CD4-positive, CD25-positive, alpha-beta regulatory T cell (primary cell): Measurements from ENCODE around the gene RPL13. TPM values are rescaled to one million over a fixed set of nuclear protein-coding genes. Genes with fewer than 3 reads are reported as not detected.

Source experiments
- ATAC-seq, 2 donors: fragments of 150-1000 bp; cut with Tn5 transposase; one replicate each; pipeline ENCODE4 v1.10.0; 2021; ENCODE audit warnings: low read depth in 2 of 2, moderate number of reproducible peaks in 2 of 2, moderate library complexity in 1 of 2
- DNase-seq, 3 donors: peaks; one replicate each; pipeline versions ENCODE4 v3.0.0 to v3.0.0-alpha.2; 2012 to 2022; ENCODE audit warnings: mixed read lengths in 1 of 3
- H3K27ac ChIP-seq: one replicate; pipeline ENCODE4 v1.7.0; 2013; ENCODE audit warnings: mild to moderate bottlenecking, low read length; ENCODE audit not compliant: insufficient read depth, poor library complexity, severe bottlenecking
- H3K27me3 ChIP-seq: one replicate; pipeline ENCODE4 v1.7.0; 2013; ENCODE audit warnings: low read length; ENCODE audit not compliant: control insufficient read depth, insufficient read depth
- H3K36me3 ChIP-seq: one replicate; pipeline ENCODE4 v1.7.0; 2013; ENCODE audit warnings: mild to moderate bottlenecking, low read length, moderate library complexity; ENCODE audit not compliant: control insufficient read depth, insufficient read depth
- H3K4me1 ChIP-seq: 2 replicates; pipeline ENCODE4 v1.7.0; 2013; ENCODE audit warnings: mild to moderate bottlenecking, low read length; ENCODE audit not compliant: insufficient read depth, control insufficient read depth, poor library complexity, severe bottlenecking
- H3K4me3 ChIP-seq: one replicate; pipeline ENCODE4 v1.7.0; 2013; ENCODE audit warnings: low read depth, mild to moderate bottlenecking, low read length, moderate library complexity
- H3K9me3 ChIP-seq, 2 experiments: 1 replicate in 1 of 2; 2 replicates in 1 of 2; pipeline ENCODE4 v1.7.0; 2013; ENCODE audit warnings: low read length in 2 of 2, mild to moderate bottlenecking in 1 of 2, moderate library complexity in 1 of 2; ENCODE audit not compliant: control insufficient read depth in 2 of 2
- H3K27ac Mint-ChIP-seq, 3 donors: one replicate each; pipeline ENCODE4 v1.8.0; 2020 to 2022; ENCODE audit warnings: mild to moderate bottlenecking in 3 of 3, mixed read lengths in 3 of 3, moderate library complexity in 2 of 3
- H3K27me3 Mint-ChIP-seq: one replicate; pipeline ENCODE4 v1.8.0; 2022; ENCODE audit warnings: mild to moderate bottlenecking, mixed read lengths
- H3K36me3 Mint-ChIP-seq: one replicate; pipeline ENCODE4 v1.8.0; 2020; ENCODE audit warnings: mixed read lengths
- H3K4me1 Mint-ChIP-seq, 4 donors: one replicate each; pipeline ENCODE4 v1.8.0; 2020 to 2022; ENCODE audit warnings: mixed read lengths in 4 of 4, mild to moderate bottlenecking in 1 of 4
- H3K4me3 Mint-ChIP-seq, 4 donors: one replicate each; pipeline ENCODE4 v1.8.0; 2020 to 2022; ENCODE audit warnings: mild to moderate bottlenecking in 4 of 4, mixed read lengths in 4 of 4, moderate library complexity in 3 of 4
- H3K9me3 Mint-ChIP-seq, 7 donors: one replicate each; pipeline ENCODE4 v1.8.0; 2020 to 2022; ENCODE audit warnings: mixed read lengths in 7 of 7, mild to moderate bottlenecking in 3 of 7, moderate library complexity in 2 of 7
- polyA plus RNA-seq, 4 donors: library from polyadenylated mRNA; unstranded; fragments of 300-500 nt; fragmentation: Illumina TruSeq; gene quantifications; one replicate each; pipeline ENCODE4 v1.2.3, GENCODE V29; 2021
- total RNA-seq: library from RNA; stranded (reverse); gene quantifications from one replicate; pipeline ENCODE4 v1.2.3, GENCODE V29; 2022

Gene RPL13
- total and polyA plus RNA-seq, 5 donors from 2014 or later = 3,164 to 6,519 (median 4,220) TPM

DNA sequence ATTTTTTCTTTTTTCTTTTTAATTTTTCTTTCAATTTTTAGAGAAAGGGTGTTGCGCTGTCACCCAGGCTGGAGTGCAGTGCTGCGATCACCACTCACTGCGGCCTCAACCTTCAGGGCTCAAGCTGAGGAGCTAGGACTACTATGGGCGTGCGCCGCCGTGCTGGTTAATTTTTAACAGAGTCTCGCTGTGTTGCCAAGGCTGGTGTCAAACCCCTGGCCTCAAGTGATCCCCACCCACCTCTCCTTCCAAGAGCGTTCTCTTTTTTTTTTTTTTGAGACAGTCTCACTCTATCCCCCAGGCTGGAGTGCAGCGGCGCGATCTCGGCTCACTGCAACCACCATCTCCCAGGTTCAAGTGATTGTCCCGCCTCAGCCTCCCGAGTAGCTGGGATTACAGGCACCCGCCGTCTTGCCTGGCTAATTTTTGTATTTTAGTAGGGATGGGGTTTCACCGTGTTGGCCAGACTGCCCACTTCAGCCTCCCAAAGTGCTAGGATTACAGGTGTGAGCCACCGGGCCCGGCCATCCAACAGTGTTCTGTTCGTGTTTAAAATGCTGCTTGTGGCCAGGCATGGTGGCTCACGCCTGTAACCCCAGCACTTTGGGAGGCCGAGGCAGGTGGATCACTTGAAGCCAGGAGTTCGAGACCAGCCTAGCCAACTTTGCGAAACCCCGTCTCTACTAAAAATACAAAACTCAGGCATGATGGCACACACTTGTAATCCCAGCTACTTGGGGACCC, 14.5 kb upstream of the RPL13 start:
- H3K27me3 ChIP-seq = no peaks in the 10 kb centered on the region
- Mint-ChIP-seq H3K27me3 (no peaks in the 10 kb centered on the region), H3K4me3 (no peak overlapping the region), H3K4me1 (peaks cover 0 to 14% (median 3%) of the 10 kb centered on the region in 4 donors), H3K36me3 (peaks cover 23% of the 10 kb centered on the region), H3K9me3 (no peaks in the 10 kb centered on the region), H3K27ac (no peak overlapping the region)
- ATAC-seq = no peak
- H3K36me3 ChIP-seq = peaks cover 38% of the 10 kb centered on the region
- no peak overlapping the region for H3K4me3 ChIP-seq
- no peaks in the 10 kb centered on the region for H3K9me3 ChIP-seq
- H3K4me1 ChIP-seq = no peaks in the 10 kb centered on the region
- H3K27ac ChIP-seq = no peak overlapping the region
- no peak for DNase-seq

DNA sequence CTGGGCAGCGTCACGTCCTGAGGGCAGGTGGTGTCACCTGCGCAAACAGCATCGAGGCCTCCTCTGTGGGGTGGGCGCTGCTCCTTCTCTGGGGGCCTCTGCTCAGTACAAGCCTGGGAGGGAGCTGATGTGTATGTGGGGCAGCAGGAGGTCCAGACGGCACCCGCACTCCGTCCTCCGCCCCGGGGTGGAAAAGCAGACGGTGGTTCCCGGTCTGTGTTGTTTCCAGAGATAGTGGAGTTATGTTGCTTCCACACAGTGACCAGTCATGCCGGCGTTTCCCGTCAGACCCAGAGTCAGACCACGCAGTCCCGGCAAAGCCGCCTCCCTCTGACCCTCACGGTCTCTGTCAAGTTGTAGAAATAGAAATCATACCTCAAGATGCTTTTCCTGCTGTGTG, 13.7 kb upstream of the RPL13 start:
- H3K4me1 ChIP-seq = no peaks in the 10 kb centered on the region
- peaks cover 38% of the 10 kb centered on the region for H3K36me3 ChIP-seq
- no peak for DNase-seq
- H3K27ac ChIP-seq = no peak overlapping the region
- H3K36me3 Mint-ChIP-seq = peaks cover 19% of the 10 kb centered on the region
- H3K27me3 Mint-ChIP-seq = no peaks in the 10 kb centered on the region
- peaks cover 0 to 14% (median 3%) of the 10 kb centered on the region in 4 donors for H3K4me1 Mint-ChIP-seq
- H3K9me3 Mint-ChIP-seq = no peaks in the 10 kb centered on the region
- no peak overlapping the region for H3K4me3 Mint-ChIP-seq
- H3K9me3 ChIP-seq = no peaks in the 10 kb centered on the region
- H3K27ac Mint-ChIP-seq = no peak overlapping the region
- H3K27me3 ChIP-seq = no peaks in the 10 kb centered on the region
- H3K4me3 ChIP-seq = no peak overlapping the region
- ATAC-seq = no peak

DNA sequence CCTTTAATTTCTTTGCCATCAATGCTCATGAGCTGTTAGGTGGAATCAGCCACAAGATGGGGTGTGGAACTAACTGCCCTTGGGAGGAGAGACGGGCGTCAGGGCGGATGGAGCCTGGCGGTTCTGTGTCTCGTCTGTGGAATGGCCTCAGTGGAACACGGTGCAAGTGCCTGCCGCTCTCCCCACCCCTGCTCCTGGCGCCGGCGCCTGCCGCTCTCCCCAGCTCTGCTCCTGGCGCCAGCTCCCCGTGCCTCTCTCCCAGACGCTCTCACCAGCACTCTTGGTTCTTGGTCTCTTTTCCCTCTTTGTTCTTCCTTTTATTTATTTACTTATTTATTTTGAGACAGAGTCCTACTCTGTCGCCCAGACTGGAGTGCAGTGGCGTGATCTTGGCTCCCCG, 13.2 kb upstream of the RPL13 start:
- H3K27ac ChIP-seq = no peak overlapping the region
- Mint-ChIP-seq H3K9me3 (no peaks in the 10 kb centered on the region), H3K4me1 (peaks cover 0 to 14% (median 3%) of the 10 kb centered on the region in 4 donors), H3K4me3 (no peak overlapping the region), H3K27me3 (no peaks in the 10 kb centered on the region), H3K27ac (no peak overlapping the region), H3K36me3 (peaks cover 18% of the 10 kb centered on the region)
- no peaks in the 10 kb centered on the region for H3K9me3 ChIP-seq
- DNase-seq (no peak), ATAC-seq (no peak)
- H3K27me3 ChIP-seq = no peaks in the 10 kb centered on the region
- no peaks in the 10 kb centered on the region for H3K4me1 ChIP-seq
- no peak overlapping the region for H3K4me3 ChIP-seq
- peaks cover 40% of the 10 kb centered on the region for H3K36me3 ChIP-seq

DNA sequence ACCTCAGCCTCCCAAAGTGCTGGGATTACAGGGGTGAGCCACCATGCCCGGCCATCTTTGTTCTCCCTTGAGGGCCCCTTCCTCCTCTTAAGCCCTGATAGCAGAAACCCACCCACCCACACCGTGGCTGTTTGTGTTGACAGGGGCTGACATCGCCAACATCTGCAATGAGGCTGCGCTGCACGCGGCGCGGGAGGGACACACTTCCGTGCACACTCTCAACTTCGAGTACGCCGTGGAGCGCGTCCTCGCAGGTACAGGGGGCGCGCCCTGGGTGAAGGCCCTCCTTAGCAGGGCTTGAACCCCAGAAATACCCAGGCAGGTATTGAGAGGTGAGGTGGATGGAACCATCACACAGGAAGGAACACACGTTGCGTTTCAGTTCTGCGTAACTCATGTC, 12.6 kb upstream of the RPL13 start:
- Histone ChIP-seq H3K36me3 (peaks cover 37% of the 10 kb centered on the region), H3K27ac (no peak overlapping the region), H3K4me3 (no peak overlapping the region), H3K27me3 (no peaks in the 10 kb centered on the region), H3K9me3 (no peaks in the 10 kb centered on the region), H3K4me1 (no peaks in the 10 kb centered on the region)
- H3K27me3 Mint-ChIP-seq = no peaks in the 10 kb centered on the region
- no peak overlapping the region for H3K27ac Mint-ChIP-seq
- H3K36me3 Mint-ChIP-seq = peaks cover 14% of the 10 kb centered on the region
- DNase-seq (no peak), ATAC-seq (no peak)
- no peak overlapping the region for H3K4me3 Mint-ChIP-seq
- H3K4me1 Mint-ChIP-seq = peaks cover 0 to 14% (median 3%) of the 10 kb centered on the region in 4 donors
- no peaks in the 10 kb centered on the region for H3K9me3 Mint-ChIP-seq

DNA sequence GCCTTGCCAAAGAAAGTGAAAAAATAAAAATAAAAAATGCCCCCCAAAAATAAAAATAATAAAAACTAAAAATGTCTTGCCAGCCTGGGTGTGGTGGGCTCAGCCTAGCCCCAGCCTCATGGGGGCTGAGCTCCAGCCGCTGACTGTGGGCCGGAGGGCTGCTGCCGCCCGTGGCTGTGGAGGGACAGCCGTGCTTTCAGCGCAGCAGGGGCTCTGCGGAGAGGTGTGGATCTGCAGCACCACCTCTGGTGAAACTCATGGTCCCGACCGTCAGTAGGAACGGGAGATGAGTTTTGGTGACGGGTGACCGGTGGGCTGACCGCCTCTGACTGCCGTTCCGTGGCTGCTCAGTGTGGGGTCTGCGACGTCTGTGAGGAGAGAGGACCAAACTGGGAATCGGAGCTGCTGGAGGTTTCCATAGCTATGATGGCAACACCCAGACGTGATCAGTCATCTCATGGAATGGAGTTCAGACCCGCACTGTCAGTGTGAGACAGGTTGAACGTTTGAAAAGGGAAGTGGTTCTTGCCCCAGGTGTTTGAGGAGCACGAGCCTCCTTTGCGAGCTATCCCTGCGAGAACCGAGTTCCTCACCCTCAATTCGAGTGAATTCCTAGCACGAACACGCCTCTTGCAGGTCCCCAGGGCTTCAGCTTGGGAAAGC, 12.0 kb upstream of the RPL13 start:
- Mint-ChIP-seq H3K27ac (no peak overlapping the region), H3K4me1 (peaks cover 0 to 14% (median 3%) of the 10 kb centered on the region in 4 donors), H3K9me3 (no peaks in the 10 kb centered on the region), H3K27me3 (no peaks in the 10 kb centered on the region), H3K36me3 (peaks cover 14% of the 10 kb centered on the region), H3K4me3 (peak overlapping the region in 1 of 4 donors; percentile 15)
- H3K36me3 ChIP-seq = peaks cover 40% of the 10 kb centered on the region
- no peaks in the 10 kb centered on the region for H3K4me1 ChIP-seq
- H3K27ac ChIP-seq = no peak overlapping the region
- H3K27me3 ChIP-seq = no peaks in the 10 kb centered on the region
- ATAC-seq = no peak
- DNase-seq = no peak
- no peaks in the 10 kb centered on the region for H3K9me3 ChIP-seq
- H3K4me3 ChIP-seq = no peak overlapping the region

DNA sequence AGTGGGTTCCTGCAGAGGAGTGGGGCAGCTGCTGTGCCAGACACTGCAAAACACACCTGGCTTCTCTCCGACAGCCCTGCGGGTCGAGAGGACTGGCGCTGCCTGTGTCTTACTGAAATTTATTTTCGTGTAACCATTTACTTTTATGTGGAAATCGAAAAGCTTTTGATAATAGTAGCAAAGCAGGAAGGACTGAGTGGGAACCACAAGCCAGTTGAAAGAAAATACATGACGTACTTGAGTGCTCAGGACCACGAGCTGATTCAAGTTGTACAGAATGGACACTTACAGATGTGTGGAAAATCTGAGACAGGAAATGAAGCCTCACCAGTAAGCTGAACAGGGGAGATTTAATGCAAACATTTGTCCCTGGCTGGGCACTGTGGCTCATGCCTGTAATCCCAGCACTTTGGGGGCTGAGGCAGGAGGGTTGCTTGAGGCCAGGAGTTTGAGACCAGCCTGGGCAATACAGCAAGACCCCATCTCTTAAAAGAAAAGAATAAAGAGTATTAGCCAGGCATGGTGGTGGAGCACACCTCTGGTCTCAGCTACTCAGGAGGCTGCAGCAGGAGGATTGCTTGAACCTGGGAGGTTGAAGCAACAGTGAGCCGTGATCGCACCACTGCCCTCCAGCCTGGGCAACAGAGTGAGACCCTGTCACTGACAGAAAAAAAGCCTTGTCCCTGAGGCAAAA, 11.3 kb upstream of the RPL13 start:
- H3K36me3 Mint-ChIP-seq = peaks cover 14% of the 10 kb centered on the region

DNA sequence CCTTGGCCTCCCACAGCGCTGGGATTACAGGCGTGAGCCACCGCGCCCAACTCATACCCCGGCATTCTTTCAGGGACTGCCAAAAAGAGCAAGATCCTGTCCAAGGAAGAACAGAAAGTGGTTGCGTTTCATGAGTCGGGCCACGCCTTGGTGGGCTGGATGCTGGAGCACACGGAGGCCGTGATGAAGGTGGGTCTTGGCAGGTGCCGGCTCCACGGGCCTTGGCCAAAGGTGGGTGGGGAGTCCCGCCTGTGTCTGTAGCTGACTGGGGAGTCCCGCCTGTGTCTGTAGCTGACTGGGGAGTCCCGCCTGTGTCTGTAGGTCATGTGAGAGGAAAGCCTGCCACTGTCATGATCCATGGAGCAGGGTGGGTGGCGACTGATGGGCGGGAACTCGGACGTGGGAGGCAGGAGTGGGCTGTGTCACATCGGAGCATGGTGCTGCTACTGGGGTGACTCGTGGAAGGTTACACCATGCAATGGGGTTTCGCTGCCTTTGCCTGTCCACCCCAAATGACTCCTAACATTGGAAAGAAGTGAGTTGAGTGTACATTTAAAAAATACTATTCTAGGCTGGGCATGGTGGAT, 10.0 kb upstream of the RPL13 start:
- no peak for DNase-seq
- ATAC-seq = no peak
- Mint-ChIP-seq H3K27me3 (no peaks in the 10 kb centered on the region), H3K4me3 (no peak overlapping the region), H3K36me3 (peaks cover 15% of the 10 kb centered on the region), H3K4me1 (peaks cover 0 to 14% (median 3%) of the 10 kb centered on the region in 4 donors), H3K9me3 (no peaks in the 10 kb centered on the region), H3K27ac (peak overlapping the region in 1 of 3 donors; percentile 52)
- H3K36me3 ChIP-seq = peaks cover 40% of the 10 kb centered on the region
- no peak overlapping the region for H3K4me3 ChIP-seq
- no peaks in the 10 kb centered on the region for H3K9me3 ChIP-seq
- no peaks in the 10 kb centered on the region for H3K27me3 ChIP-seq
- no peak overlapping the region for H3K27ac ChIP-seq
- H3K4me1 ChIP-seq = no peaks in the 10 kb centered on the region

More for the DNA sequence above, 11.3 kb upstream of the RPL13 start:
- H3K4me3 ChIP-seq = no peak overlapping the region
- H3K9me3 ChIP-seq = no peaks in the 10 kb centered on the region
- Mint-ChIP-seq H3K4me3 (peak overlapping the region in 3 of 4 donors; percentile 15 to 44 (median 43)), H3K27ac (peak overlapping the region in 2 of 3 donors; percentile 42 to 82), H3K9me3 (no peaks in the 10 kb centered on the region), H3K4me1 (peaks cover 0 to 14% (median 3%) of the 10 kb centered on the region in 4 donors), H3K27me3 (no peaks in the 10 kb centered on the region)
- no peaks in the 10 kb centered on the region for H3K4me1 ChIP-seq
- DNase-seq (peak in 2 of 3 donors; percentile 32 to 38), ATAC-seq (peak; percentile 41 to 49)
- H3K36me3 ChIP-seq = peaks cover 41% of the 10 kb centered on the region
- H3K27ac ChIP-seq = no peak overlapping the region
- no peaks in the 10 kb centered on the region for H3K27me3 ChIP-seq
